ENCODE measurements around the gene LMAN2.

The LMAN2 gene

DNA sequence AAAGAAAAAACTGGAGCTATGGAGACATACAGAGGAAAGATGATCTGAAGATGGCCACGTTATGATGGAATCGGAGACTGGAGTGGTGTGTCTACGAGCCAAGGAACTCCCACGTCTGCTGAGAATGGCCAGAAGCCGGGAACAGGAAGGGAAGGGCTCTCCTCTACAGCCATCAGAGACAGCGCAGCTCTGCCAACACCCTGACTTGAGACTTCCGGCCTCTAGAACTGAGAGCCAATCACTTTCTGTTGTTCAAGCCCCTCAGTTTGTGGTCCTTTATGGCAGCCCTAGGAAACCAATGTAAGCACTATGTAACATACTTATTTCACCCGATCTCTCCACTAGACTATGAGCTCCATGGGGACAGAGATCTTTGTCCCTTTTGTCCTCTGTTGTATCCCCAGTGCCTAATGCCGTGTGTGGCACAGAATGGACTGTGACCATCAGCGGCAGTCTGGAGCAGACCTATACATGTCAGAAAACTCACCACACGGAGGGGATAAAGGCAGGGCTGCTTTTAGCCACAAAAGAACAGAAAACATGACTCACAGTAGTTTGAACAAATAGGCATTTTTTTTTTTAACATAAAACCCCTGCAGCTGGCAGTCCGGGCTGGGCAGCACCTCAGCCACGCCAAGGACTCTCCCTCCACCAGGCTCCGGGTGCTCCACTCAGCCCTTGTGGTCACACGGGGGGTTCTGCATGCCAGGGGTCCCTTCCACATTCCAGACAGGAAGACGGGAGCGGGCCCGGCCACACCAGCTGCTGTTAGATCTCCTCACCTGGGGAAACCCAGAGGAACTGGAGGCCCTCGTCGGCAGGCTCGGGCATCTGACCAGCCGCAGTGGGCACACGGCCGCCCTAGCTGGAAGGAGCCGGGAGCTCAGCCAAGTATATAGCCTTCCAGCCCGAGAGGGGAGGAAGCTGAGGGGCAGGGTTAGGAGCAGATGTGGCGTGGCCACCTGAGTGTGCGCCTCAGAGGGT, 23.6 kb downstream of the LMAN2 start:
- peaks cover 31 to 36% of the 10 kb centered on the region in 2 experiments for H3K36me3 ChIP-seq (ENCODE audit: control insufficient read depth in 1 of 2, insufficient read depth in 2 of 2, low read depth in 1 of 2, low read length in 2 of 2)
- peak overlapping the region; percentile 94 for H2AK5ac ChIP-seq (ENCODE audit: low read length, severe bottlenecking)
- H4K8ac ChIP-seq (ENCODE audit: low read length) = peak overlapping the region; percentile 5
- H2AFZ ChIP-seq (ENCODE audit: low read depth, low read length) = no peak overlapping the region
- H3K79me1 ChIP-seq (replicated peaks; ENCODE audit: low read length, poor library complexity, severe bottlenecking) = peaks cover 25% of the 10 kb centered on the region
- H3K4me1 ChIP-seq (ENCODE audit: control insufficient read depth, insufficient read depth, low read depth, low read length) = peaks cover 22% of the 10 kb centered on the region
- H2BK12ac ChIP-seq (ENCODE audit: low read length in 2 of 2) = no peak overlapping the region
- H3K4me3 ChIP-seq (ENCODE audit: insufficient read depth in 1 of 2, low read depth in 1 of 2, low read length in 2 of 2) = no peak overlapping the region
- no peak for DNase-seq
- H3K9ac ChIP-seq (ENCODE audit: low read length) = peak overlapping the region; percentile 51
- H2BK120ac ChIP-seq (ENCODE audit: low read depth, low read length) = no peak overlapping the region
- no peak overlapping the region for H3K4ac ChIP-seq (ENCODE audit: low read depth in 1 of 2, low read length in 2 of 2)
- H3K18ac ChIP-seq (ENCODE audit: low read depth in 1 of 2, low read length in 2 of 2) = no peak overlapping the region
- no peak overlapping the region for H3K23ac ChIP-seq (ENCODE audit: low read length in 2 of 2)
- H3K9me3 ChIP-seq (ENCODE audit: control insufficient read depth, low read length) = no peaks in the 10 kb centered on the region
- peak overlapping the region; percentile 36 for H3K4me2 ChIP-seq (ENCODE audit: low read length, poor library complexity, severe bottlenecking)
- peak overlapping the region; percentile 53 for H2BK5ac ChIP-seq (ENCODE audit: low read depth, low read length, poor library complexity, severe bottlenecking)
- peak overlapping the region; percentile 16 for H4K91ac ChIP-seq (ENCODE audit: low read length)
- no peaks in the 10 kb centered on the region for H3K27me3 ChIP-seq (ENCODE audit: control insufficient read depth in 1 of 2, insufficient read depth in 1 of 2, low read length in 2 of 2)
- H3K14ac ChIP-seq (ENCODE audit: low read length in 2 of 2) = no peak overlapping the region
- 93% methylated on average over 27 of the region's 28 CpGs for WGBS
- H2BK15ac ChIP-seq (ENCODE audit: low read depth, poor library complexity, severe bottlenecking) = no peak overlapping the region
- peak overlapping the region; percentile 78 for H3K27ac ChIP-seq (ENCODE audit: low read length, poor library complexity, severe bottlenecking)

DNA sequence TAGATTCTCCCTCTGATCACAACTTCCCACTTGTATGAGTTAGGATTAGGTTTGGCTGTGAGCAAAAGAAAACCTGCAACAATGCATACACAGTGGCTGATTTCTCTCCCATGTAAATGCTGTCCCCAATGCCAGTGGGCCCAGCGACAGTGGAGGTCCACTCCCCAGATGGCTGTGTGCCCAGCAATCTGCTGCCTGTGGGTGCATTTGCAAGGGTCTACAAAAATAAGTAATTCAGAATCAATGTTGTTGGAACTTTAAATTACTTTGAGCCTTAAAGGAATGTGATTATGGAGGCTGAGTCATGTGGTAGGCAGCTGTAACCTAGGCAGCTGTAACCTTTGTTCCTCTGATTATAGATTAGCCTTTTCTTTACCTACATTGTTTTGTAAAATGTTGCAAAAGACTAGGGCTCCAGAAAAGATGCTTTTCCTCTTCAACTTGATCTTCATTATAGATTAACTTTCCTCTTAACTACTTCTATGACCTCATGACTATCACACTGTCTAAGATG, 25.5 kb downstream of the LMAN2 start:
- Histone ChIP-seq H3K79me1 (replicated peaks; ENCODE audit: low read length, poor library complexity, severe bottlenecking) (peaks cover 10% of the 10 kb centered on the region), H3K27ac (ENCODE audit: low read length, poor library complexity, severe bottlenecking) (peak overlapping the region; percentile 71), H3K36me3 (ENCODE audit: control insufficient read depth in 1 of 2, insufficient read depth in 2 of 2, low read depth in 1 of 2, low read length in 2 of 2) (peaks cover 13 to 23% of the 10 kb centered on the region in 2 experiments), H2BK120ac (ENCODE audit: low read depth, low read length) (no peak overlapping the region), H3K4ac (ENCODE audit: low read depth in 1 of 2, low read length in 2 of 2) (no peak overlapping the region), H3K14ac (ENCODE audit: low read length in 2 of 2) (no peak overlapping the region), H3K4me3 (ENCODE audit: insufficient read depth in 1 of 2, low read depth in 1 of 2, low read length in 2 of 2) (no peak overlapping the region), H2BK15ac (ENCODE audit: low read depth, poor library complexity, severe bottlenecking) (no peak overlapping the region), H3K9me3 (ENCODE audit: control insufficient read depth, low read length) (no peaks in the 10 kb centered on the region), H2BK12ac (ENCODE audit: low read length in 2 of 2) (no peak overlapping the region), H3K4me1 (ENCODE audit: control insufficient read depth, insufficient read depth, low read depth, low read length) (peaks cover 23% of the 10 kb centered on the region), H3K27me3 (ENCODE audit: control insufficient read depth in 1 of 2, insufficient read depth in 1 of 2, low read length in 2 of 2) (no peaks in the 10 kb centered on the region), H3K9ac (ENCODE audit: low read length) (peak overlapping the region; percentile 27), H4K8ac (ENCODE audit: low read length) (no peak overlapping the region), H2BK5ac (ENCODE audit: low read depth, low read length, poor library complexity, severe bottlenecking) (no peak overlapping the region), H3K4me2 (ENCODE audit: low read length, poor library complexity, severe bottlenecking) (peak overlapping the region; percentile 19), H3K23ac (ENCODE audit: low read length in 2 of 2) (no peak overlapping the region), H2AFZ (ENCODE audit: low read depth, low read length) (no peak overlapping the region), H4K91ac (ENCODE audit: low read length) (no peak overlapping the region), H2AK5ac (ENCODE audit: low read length, severe bottlenecking) (no peak overlapping the region), H3K18ac (ENCODE audit: low read depth in 1 of 2, low read length in 2 of 2) (no peak overlapping the region)
- WGBS = 71% methylated on average over 1 of the region's 1 CpG
- no peak for DNase-seq

DNA sequence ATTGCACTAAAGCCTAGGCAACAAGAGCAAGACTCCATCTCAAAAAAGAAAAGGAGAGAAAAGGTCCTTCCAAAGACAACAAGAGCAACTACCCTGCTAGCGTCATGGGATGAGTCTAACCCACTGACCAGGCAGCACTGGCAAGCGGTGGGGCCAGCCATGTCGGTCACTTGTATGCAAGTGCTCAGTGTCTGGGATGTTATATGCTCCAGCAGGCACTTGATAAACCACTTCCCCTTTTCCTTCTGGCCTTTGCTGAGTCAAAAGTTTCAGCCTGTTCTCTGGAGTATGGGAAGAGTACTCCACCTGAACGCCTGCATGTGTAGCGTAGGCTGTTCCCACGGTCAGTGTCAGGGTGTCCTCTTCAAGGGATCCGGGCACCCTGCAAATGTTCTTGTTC, 30.6 kb downstream of the LMAN2 start:
- Histone ChIP-seq H3K4ac (ENCODE audit: low read depth in 1 of 2, low read length in 2 of 2) (no peak overlapping the region), H2BK5ac (ENCODE audit: low read depth, low read length, poor library complexity, severe bottlenecking) (no peak overlapping the region), H3K4me2 (ENCODE audit: low read length, poor library complexity, severe bottlenecking) (no peak overlapping the region), H3K9ac (ENCODE audit: low read length) (no peak overlapping the region), H2BK15ac (ENCODE audit: low read depth, poor library complexity, severe bottlenecking) (no peak overlapping the region), H3K36me3 (ENCODE audit: control insufficient read depth in 1 of 2, insufficient read depth in 2 of 2, low read depth in 1 of 2, low read length in 2 of 2) (peaks cover 20 to 21% of the 10 kb centered on the region in 2 experiments), H2BK120ac (ENCODE audit: low read depth, low read length) (no peak overlapping the region), H2AK5ac (ENCODE audit: low read length, severe bottlenecking) (no peak overlapping the region), H3K27me3 (ENCODE audit: control insufficient read depth in 1 of 2, insufficient read depth in 1 of 2, low read length in 2 of 2) (no peaks in the 10 kb centered on the region), H3K27ac (ENCODE audit: low read length, poor library complexity, severe bottlenecking) (no peak overlapping the region), H3K4me1 (ENCODE audit: control insufficient read depth, insufficient read depth, low read depth, low read length) (peaks cover 11% of the 10 kb centered on the region), H3K14ac (ENCODE audit: low read length in 2 of 2) (no peak overlapping the region), H2BK12ac (ENCODE audit: low read length in 2 of 2) (no peak overlapping the region), H4K91ac (ENCODE audit: low read length) (no peak overlapping the region), H3K79me1 (replicated peaks; ENCODE audit: low read length, poor library complexity, severe bottlenecking) (peaks cover 17% of the 10 kb centered on the region), H4K8ac (ENCODE audit: low read length) (no peak overlapping the region), H3K4me3 (ENCODE audit: insufficient read depth in 1 of 2, low read depth in 1 of 2, low read length in 2 of 2) (no peak overlapping the region), H3K23ac (ENCODE audit: low read length in 2 of 2) (no peak overlapping the region), H2AFZ (ENCODE audit: low read depth, low read length) (no peak overlapping the region), H3K18ac (ENCODE audit: low read depth in 1 of 2, low read length in 2 of 2) (no peak overlapping the region), H3K9me3 (ENCODE audit: control insufficient read depth, low read length) (no peaks in the 10 kb centered on the region)
- DNase-seq = no peak
- WGBS = 97% methylated on average over 7 of the region's 7 CpGs

DNA sequence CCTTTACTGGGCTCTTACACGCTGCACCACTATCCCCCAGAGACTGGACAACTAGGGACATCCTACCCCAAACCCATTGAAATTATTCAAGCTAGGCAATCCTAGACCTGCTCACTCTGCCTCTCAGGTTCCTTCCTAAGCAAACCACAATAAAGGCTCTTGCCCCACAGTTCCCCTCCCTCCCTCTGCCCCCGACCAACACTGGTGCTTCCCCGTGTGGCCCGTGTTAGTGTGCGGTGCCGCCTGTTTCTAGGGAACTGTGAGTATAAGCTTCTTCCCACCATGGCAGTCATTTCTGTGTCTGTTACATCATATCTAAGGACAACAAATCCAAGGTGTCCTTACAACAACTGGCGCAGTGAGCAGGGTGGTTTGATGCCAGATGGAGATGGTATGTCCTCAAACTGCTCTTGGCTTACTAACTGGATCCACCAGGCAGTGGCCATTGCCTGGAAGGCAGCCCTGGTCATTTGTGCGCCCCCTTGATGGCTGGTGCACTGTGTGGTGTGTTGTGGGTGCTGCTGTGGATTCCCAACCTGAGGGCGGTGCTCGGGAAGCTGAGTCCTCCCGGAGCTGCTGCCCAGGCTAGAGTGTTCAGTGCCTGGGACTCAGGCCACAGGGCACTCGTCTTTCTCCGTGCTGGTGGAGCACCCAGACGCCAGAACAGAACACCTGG, 31.4 kb downstream of the LMAN2 start:
- H3K4me3 ChIP-seq (ENCODE audit: insufficient read depth in 1 of 2, low read depth in 1 of 2, low read length in 2 of 2) = peak overlapping the region in 1 of 2 experiments; percentile 10
- H4K91ac ChIP-seq (ENCODE audit: low read length) = no peak overlapping the region
- no peaks in the 10 kb centered on the region for H3K27me3 ChIP-seq (ENCODE audit: control insufficient read depth in 1 of 2, insufficient read depth in 1 of 2, low read length in 2 of 2)
- H3K18ac ChIP-seq (ENCODE audit: low read depth in 1 of 2, low read length in 2 of 2) = no peak overlapping the region
- no peak overlapping the region for H4K8ac ChIP-seq (ENCODE audit: low read length)
- H2BK5ac ChIP-seq (ENCODE audit: low read depth, low read length, poor library complexity, severe bottlenecking) = no peak overlapping the region
- H3K9me3 ChIP-seq (ENCODE audit: control insufficient read depth, low read length) = no peaks in the 10 kb centered on the region
- DNase-seq = no peak
- peaks cover 20 to 21% of the 10 kb centered on the region in 2 experiments for H3K36me3 ChIP-seq (ENCODE audit: control insufficient read depth in 1 of 2, insufficient read depth in 2 of 2, low read depth in 1 of 2, low read length in 2 of 2)
- no peak overlapping the region for H2BK12ac ChIP-seq (ENCODE audit: low read length in 2 of 2)
- no peak overlapping the region for H3K9ac ChIP-seq (ENCODE audit: low read length)
- no peak overlapping the region for H2AFZ ChIP-seq (ENCODE audit: low read depth, low read length)
- 96% methylated on average over 14 of the region's 14 CpGs for WGBS
- no peak overlapping the region for H3K4me2 ChIP-seq (ENCODE audit: low read length, poor library complexity, severe bottlenecking)
- peaks cover 4% of the 10 kb centered on the region for H3K4me1 ChIP-seq (ENCODE audit: control insufficient read depth, insufficient read depth, low read depth, low read length)
- no peak overlapping the region for H3K23ac ChIP-seq (ENCODE audit: low read length in 2 of 2)
- H3K79me1 ChIP-seq (replicated peaks; ENCODE audit: low read length, poor library complexity, severe bottlenecking) = peaks cover 19% of the 10 kb centered on the region
- H3K4ac ChIP-seq (ENCODE audit: low read depth in 1 of 2, low read length in 2 of 2) = no peak overlapping the region
- H2AK5ac ChIP-seq (ENCODE audit: low read length, severe bottlenecking) = peak overlapping the region; percentile 30
- no peak overlapping the region for H3K14ac ChIP-seq (ENCODE audit: low read length in 2 of 2)
- no peak overlapping the region for H2BK120ac ChIP-seq (ENCODE audit: low read depth, low read length)
- no peak overlapping the region for H3K27ac ChIP-seq (ENCODE audit: low read length, poor library complexity, severe bottlenecking)
- H2BK15ac ChIP-seq (ENCODE audit: low read depth, poor library complexity, severe bottlenecking) = no peak overlapping the region
